ENCODE results near the gene FCSK.

FCSK gene

DNA sequence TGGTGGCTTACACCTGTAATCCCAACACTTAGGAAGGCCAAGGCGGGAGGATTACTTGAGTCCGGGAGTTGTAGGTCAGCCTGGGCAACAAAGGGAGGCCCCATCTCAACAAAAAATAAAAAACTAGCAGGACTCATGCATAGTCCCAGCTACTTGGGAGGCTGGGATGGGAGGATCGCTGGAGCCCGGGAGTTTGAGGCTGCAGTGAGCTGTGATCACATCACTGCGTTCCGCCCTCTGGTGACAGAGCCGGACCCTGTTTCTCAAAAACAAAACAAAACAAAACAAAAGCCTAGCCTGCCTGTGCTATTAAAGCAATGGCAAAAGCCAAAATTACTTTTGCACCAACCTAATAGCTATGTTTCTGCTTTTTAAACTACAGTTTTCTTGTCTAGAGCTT is 1.5 kb downstream of the FCSK start:
- no peak for DNase-seq (ENCODE audit: low read depth in 2 of 2)

- DNase-seq (ENCODE audit: low read depth in 2 of 2), result no peak
Measured at GRCh38 chr16:70457446-70458166, 3.2 kb downstream of the FCSK start.

GRCh38 chr16:70460737-70461261 is 6.4 kb downstream of the FCSK start:
- no peak for DNase-seq (ENCODE audit: low read depth in 2 of 2)

DNA sequence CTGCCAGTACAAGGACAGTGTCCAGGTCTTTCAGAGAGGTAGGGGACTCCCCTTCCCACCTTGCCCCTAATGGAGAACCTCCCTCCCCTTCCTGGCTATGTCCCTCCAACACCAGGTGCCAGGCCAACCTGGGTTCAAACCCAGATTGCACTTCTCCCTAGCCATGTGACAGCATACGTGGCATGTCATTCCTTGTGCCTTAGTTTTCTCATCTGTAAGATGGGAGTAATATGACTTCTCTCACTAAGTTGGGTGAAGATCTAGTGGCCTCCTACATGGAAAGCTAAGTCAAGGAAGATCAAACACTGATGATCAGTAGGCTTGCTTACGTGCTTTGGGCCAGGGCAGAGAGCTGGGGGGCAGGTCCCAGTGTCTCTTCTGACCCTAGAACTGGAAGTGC is 8.8 kb downstream of the FCSK start:
- no peak for DNase-seq (ENCODE audit: low read depth in 2 of 2)

- no peak for DNase-seq (ENCODE audit: low read depth in 2 of 2)
Measured at GRCh38 chr16:70465999-70466804, 11.8 kb downstream of the FCSK start.

DNA sequence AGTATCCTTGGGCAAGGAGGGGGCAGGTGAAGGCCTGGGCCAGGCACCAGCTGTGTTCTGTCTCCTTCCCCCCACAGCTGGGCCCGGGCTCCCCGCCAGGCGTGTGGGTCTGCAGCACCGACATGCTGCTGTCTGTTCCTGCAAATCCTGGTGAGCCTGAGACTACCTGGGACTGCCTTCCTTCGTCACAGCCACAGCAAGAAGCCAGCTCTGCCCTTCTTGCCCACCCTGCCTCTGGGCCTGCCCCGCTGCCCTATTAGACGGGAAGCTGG is 12.3 kb downstream of the FCSK start:
- no peak for DNase-seq (ENCODE audit: low read depth in 2 of 2)

DNA sequence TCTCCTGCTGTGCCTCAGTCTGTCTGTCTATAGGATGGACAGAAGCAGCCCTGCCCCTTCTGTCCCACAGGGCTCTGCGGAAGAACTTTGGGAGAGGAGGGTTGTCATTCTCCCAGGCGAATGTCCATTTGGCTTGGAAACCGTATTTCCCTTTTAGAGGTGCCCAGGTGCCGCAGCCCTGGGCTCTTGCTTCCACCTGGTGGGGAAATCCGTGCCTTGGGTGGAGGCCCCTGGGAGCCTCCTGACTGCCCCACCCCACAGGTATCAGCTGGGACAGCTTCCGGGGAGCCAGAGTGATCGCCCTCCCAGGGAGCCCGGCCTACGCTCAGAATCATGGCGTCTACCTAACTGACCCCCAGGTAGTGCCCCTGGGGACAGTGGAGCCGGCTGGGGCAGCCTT is 12.7 kb downstream of the FCSK start:
- no peak for DNase-seq (ENCODE audit: low read depth in 2 of 2)

DNA sequence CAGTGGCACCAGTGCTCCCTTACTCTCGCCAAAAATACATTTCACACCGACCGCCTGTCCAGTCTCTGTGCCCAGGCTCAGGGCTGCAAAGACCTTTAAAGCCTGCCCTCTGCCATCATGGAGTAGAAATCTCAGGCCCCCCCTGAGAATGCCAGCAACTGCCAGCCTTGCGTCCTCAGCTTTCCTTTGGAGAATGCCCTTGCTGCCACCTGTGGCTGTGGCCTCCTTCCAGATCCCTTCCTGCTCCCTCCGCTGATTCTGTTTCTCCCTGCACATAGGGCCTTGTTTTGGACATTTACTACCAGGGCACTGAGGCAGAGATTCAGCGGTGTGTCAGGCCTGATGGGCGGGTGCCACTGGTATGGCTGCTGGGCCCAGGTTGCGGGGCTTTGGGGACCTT is 13.2 kb downstream of the FCSK start:
- no peak for DNase-seq (ENCODE audit: low read depth in 2 of 2)

DNA sequence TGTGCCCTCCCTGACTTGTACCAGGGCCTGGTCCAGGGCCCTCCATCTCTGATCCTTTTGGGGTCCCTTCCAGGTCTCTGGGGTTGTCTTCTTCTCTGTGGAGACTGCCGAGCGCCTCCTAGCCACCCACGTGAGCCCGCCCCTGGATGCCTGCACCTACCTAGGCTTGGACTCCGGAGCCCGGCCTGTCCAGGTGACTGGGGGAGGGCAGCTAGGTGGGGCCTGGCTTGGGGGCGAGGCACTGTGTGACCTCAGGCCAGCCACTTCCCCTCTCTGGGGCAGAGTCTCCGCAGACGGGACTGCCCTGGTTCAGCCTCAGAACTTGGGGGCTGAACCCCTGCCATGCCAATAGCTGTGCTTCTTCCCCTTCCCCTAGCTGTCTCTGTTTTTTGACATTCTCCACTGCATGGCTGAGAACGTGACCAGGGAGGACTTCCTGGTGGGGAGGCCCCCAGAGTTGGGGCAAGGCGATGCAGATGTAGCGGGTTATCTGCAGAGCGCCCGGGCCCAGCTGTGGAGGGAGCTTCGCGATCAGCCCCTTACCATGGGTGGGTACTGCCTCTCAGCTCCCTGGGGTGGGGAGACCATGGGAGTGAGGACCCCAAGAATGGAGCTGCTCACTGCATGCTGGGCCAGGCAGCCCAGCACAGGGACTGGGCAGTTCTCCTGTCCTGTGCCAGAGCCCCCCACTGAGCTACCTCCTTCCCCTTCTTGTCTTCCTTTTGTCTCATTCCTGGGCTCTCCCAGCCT is 14.6 kb downstream of the FCSK start:
- DNase-seq (ENCODE audit: low read depth in 2 of 2), result no peak

DNA sequence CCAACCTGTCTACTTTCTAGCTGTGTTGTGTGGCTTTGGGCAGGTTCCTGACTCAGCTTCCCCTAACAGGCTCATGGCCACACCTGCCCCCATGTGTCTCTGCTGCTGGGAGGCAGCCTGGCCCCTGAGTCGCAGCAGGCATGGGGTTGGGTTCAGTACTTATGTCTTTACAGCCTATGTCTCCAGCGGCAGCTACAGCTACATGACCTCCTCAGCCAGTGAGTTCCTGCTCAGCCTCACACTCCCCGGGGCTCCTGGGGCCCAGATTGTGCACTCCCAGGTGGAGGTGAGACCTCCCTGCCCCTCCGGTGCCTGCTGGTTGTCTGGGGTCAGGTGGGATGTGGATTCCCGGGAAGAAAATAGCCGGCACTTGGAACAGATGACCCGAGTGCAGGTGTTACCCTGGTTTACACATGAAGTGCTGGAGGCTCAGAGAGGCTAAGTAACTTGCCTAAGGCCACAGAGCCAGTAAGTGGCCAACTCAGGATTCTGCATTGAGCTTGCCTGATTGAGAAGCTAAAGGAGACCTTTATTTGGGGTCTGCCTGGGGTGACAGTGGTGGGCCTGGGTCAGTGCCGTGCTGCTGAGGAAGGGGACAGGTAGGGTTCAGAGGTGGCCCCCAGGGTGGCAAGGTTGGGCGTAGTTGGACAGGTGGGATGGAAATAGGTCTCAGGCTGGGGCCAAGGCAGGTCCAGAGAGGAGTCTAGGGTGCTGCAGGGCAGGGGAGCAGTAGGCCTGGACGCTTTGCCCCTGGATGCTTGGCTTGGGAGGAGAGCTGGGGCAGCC is 15.9 kb downstream of the FCSK start:
- DNase-seq (ENCODE audit: low read depth in 2 of 2), result no peak

DNA sequence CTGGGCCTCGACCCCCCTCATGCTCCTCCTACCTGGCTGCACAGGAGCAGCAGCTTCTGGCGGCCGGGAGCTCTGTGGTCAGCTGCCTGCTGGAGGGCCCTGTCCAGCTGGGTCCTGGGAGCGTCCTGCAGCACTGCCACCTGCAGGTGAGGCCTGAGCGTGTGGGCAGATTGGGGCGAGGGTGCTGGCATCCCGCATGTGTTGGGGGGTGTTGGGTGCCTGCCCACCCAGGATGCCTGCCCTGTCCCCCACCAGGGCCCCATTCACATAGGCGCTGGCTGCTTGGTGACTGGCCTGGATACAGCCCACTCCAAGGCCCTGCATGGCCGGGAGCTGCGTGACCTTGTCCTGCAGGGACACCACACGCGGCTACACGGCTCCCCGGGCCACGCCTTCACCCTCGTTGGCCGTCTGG is 16.5 kb downstream of the FCSK start:
- no peak for DNase-seq (ENCODE audit: low read depth in 2 of 2)

DNA sequence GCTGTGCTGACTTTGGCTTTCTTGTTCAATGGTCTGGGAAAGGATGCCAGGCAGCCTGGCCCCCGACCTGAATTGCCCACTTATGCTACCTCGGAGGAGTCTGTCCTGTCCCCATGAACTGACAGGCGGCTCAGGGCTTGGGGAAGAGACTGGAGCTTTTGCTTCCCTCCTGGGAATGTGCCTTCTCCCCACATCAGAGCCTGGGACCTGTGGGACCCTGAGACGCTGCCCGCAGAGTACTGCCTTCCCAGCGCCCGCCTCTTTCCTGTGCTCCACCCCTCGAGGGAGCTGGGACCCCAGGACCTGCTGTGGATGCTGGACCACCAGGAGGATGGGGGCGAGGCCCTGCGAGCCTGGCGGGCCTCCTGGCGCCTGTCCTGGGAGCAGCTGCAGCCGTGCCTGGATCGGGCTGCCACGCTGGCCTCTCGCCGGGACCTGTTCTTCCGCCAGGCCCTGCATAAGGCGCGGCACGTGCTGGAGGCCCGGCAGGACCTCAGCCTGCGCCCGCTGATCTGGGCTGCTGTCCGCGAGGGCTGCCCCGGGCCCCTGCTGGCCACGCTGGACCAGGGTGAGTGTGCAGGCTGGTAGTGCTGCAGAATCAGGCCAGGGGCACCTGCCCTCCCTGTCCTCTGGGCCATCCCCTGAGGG is 18.5 kb downstream of the FCSK start:
- DNase-seq (ENCODE audit: low read depth in 2 of 2), result no peak

- DNase-seq (ENCODE audit: low read depth in 2 of 2), result no peak
Measured at GRCh38 chr16:70473446-70474319, 19.3 kb downstream of the FCSK start.

- DNase-seq (ENCODE audit: low read depth in 2 of 2), result no peak
Measured at GRCh38 chr16:70474320-70475053, 20.1 kb downstream of the FCSK start.

- no peak for DNase-seq (ENCODE audit: low read depth in 2 of 2)
Measured at GRCh38 chr16:70475054-70475871, 20.9 kb downstream of the FCSK start.

GRCh38 chr16:70476272-70477020 is 22.1 kb downstream of the FCSK start:
- peak; percentile 30 to 55 for DNase-seq (ENCODE audit: low read depth in 2 of 2)

DNA sequence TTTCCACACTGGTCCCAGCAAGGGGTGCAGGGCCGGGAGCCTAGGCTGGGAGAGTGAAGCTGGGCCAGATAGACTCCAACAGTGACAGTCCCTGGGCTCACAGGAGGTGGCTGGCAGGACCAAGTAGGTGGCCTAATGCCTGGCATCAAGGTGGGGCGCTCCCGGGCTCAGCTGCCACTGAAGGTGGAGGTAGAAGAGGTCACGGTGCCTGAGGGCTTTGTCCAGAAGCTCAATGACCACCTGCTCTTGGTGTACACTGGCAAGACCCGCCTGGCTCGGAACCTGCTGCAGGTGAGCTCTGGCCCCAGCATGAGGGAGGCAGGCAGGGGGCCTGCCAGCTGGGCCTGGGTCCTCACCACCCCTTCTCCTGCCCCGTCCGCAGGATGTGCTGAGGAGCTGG is 23.8 kb downstream of the FCSK start:
- DNase-seq (ENCODE audit: low read depth in 2 of 2), result no peak

DNA sequence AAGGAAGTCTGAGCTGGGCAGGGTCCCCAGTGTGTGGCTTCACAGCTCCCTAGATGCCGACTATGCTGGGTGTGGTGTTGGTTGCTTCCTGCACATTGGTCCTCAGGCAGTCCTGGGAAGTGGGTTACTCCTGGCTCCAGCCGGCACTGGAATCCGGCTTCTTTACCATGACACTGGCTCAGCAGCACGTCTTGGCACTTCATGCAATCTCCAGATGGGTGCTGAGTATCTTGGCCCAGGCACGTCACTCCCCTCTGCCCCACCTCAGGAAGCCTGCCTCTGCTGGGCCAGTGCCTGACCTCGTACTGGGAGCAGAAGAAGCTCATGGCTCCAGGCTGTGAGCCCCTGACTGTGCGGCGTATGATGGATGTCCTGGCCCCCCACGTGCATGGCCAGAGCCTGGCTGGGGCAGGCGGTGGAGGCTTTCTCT is 24.5 kb downstream of the FCSK start:
- no peak for DNase-seq (ENCODE audit: low read depth in 2 of 2)
